ENCODE results near the gene MCEE.

GRCh38 chr2:71154798-71155197, 24.8 kb upstream of the MCEE start:
- TF ChIP-seq CTCF (IDR thresholded peaks at IDR 0.05; ENCODE audit: low read length): peak; percentile 50
- no peak for TF ChIP-seq EZH2 (IDR thresholded peaks at IDR 0.05; ENCODE audit: borderline replicate concordance, low read length)

Data from OCI-LY1 (cell line).